ENCODE measurements around the gene DACH1. TPM values are rescaled to one million over a fixed set of nuclear protein-coding genes. Genes with fewer than 3 reads are reported as not detected.
"Not testable (repeated sequence)": the region's sequence is repeated elsewhere in the genome, so short reads cannot be mapped to it uniquely, and the experiment has no call there.

DACH1 gene
- total RNA-seq = not detected in 2 replicates

DNA sequence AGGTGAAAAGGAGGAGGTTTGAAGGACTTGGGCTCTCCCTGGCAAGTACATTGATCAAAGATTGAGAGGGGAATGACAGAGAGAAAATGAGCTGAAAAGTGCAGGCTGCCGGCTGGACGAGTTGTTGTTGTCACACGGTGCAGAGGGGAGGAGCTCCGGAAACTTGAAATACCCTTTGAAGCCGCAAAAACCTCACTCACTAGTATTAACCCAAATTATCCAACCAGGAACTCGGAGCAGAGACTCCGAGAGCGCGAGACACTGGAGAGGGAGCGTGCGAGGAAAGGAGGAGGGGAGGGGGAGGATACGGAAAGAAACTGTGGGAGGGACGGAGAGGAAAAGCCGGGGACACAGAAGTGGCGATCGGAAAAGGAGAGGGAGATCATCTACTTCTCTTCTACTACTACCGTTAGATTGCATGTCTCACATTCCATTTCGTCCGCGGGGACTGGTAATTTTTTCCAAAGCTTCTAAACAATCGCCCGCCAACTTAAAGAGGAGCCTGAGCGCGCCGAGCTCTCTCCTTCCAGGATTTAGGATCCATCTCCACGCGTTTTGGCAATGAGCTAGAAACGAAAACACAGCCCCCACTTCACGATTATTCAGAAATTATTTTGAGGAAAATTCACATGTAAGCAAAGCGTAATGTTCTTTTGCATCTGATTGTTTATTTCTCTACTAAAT, at the start of gene DACH1:
DACH1 (minus strand) TSS at position 74 of the 684 bp plus-strand sequence.
- DNase-seq = peak; percentile 73
- Mint-ChIP-seq H3K4me3 (peak within 1 kb of the TSS; percentile 70), H3K27me3 (peaks cover 67% of the 10 kb centered on the region), H3K9me3 (no peaks in the 10 kb centered on the region), H3K27ac (peak within 1 kb of the TSS; percentile 0), H3K36me3 (ENCODE audit: low read depth) (no peaks in the 10 kb centered on the region), H3K4me1 (peaks cover 17% of the 10 kb centered on the region)
- intact Hi-C loops (cut with micrococcal nuclease) = no loop called here

DNA sequence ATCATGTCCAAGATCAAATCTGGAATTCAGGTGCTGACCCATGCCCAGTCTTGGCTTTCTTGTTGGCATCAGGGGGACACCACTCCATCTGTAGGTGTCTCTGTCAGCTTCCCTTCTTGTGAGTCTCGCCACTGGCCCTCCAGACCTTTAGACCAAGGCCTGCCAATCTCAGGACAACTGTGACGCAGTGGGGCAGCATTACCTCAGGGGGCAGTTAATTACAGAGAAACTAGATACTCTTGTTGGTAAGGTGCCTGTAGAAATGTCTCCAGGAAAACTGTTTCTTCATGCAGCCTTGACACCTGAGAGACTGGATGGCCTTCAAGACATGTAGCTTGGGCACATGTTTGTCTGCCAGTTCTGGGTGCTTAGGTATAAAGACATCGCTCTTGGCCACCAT, 46.7 kb upstream of the DACH1 start:
- H3K27me3 Mint-ChIP-seq = no peaks in the 10 kb centered on the region
- DNase-seq = no peak
- H3K4me3 Mint-ChIP-seq = no peak overlapping the region
- no peaks in the 10 kb centered on the region for H3K4me1 Mint-ChIP-seq
- H3K9me3 Mint-ChIP-seq = no peaks in the 10 kb centered on the region
- H3K27ac Mint-ChIP-seq = no peak overlapping the region
- H3K36me3 Mint-ChIP-seq (ENCODE audit: low read depth) = no peaks in the 10 kb centered on the region
- intact Hi-C loops (cut with micrococcal nuclease) = no loop called here

DNA sequence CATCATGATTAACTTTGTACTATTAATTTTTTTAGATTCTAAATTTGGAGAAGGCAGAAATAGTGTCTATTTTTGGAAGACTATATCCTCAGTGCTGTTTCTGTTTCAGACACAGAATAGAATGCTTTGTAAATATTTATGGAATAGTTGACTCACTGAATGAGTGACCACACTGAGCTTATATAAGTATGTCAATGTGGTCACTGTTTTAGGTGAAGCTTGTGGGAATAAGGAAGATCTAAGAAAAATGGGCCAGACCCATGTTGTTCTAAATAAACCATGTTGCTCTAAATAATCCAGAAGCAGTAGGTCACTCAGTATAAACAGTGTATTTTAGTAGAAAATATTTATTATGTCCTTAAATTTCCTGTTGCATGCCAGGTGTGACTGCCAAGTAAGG, 45.5 kb upstream of the DACH1 start:
- Mint-ChIP-seq H3K9me3 (no peaks in the 10 kb centered on the region), H3K4me1 (no peaks in the 10 kb centered on the region), H3K27me3 (no peaks in the 10 kb centered on the region), H3K36me3 (ENCODE audit: low read depth) (no peaks in the 10 kb centered on the region), H3K27ac (no peak overlapping the region), H3K4me3 (no peak overlapping the region)
- no peak for DNase-seq
- intact Hi-C loops (cut with micrococcal nuclease) = no loop called here

DNA sequence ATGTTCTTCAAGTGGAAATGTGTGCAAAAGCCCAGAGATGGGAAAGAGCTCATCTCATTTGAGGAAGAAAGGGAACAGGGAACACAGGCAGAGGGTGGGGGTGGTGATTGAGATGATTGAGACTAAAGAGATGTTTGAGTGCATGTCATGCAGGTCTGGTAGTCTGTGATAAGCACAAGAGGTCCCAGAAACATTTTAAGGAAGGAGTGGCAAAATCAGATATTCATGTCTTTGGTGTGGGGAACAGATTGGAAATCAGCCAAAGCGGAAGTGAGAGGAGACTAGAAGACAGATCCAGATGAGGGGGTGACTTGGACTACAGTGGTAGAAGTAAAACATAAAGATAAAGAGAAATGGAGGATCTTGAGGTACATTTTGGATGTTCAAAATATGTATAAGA, 39.4 kb upstream of the DACH1 start:
- intact Hi-C loops (cut with micrococcal nuclease) = no loop called here
- Mint-ChIP-seq H3K27me3 (no peaks in the 10 kb centered on the region), H3K9me3 (no peaks in the 10 kb centered on the region), H3K36me3 (ENCODE audit: low read depth) (no peaks in the 10 kb centered on the region), H3K4me3 (no peak overlapping the region), H3K27ac (no peak overlapping the region), H3K4me1 (no peaks in the 10 kb centered on the region)
- no peak for DNase-seq

DNA sequence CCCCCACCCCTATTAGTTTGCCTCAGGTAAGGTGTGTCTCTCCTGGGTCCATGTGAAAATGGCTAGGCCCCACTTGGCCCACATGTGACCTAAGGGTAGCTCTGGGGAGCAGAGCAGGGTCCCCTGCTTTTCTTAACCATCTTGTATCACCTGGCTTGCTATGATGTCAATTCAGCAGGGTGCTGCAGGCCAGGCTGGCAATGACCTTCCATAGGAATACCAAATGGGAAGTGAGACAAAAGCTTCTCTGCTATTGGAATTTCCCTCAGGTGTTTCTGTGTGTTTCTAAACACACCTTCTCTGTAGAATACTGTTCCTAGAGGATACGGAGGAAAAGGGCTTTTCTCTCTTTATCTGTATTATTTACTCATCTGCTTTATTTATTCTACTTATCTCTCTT, 35.7 kb upstream of the DACH1 start:
- Mint-ChIP-seq H3K27ac (no peak overlapping the region), H3K27me3 (no peaks in the 10 kb centered on the region), H3K4me3 (no peak overlapping the region), H3K9me3 (no peaks in the 10 kb centered on the region), H3K4me1 (no peaks in the 10 kb centered on the region), H3K36me3 (ENCODE audit: low read depth) (no peaks in the 10 kb centered on the region)
- intact Hi-C loops (cut with micrococcal nuclease) = no loop called here
- no peak for DNase-seq

DNA sequence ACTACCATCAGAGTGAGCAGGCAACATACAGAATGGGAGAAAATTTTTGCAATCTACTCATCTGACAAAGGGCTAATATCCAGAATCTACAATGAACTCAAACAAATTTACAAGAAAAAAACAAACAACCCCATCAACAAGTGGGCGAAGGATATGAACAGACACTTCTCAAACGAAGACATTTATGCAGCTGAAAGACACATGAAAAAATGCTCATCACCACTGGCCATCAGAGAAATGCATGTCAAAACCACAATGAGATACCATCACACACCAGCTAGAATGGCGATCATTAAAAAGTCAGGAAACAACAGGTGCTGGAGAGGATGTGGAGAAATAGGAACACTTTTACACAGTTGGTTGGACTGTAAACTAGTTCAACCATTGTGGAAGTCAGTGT, 26.5 kb upstream of the DACH1 start:
- H3K9me3 Mint-ChIP-seq; H3K4me3 Mint-ChIP-seq; H3K4me1 Mint-ChIP-seq; H3K36me3 Mint-ChIP-seq (ENCODE audit: low read depth); H3K27ac Mint-ChIP-seq; intact Hi-C loops (cut with micrococcal nuclease); DNase-seq; H3K27me3 Mint-ChIP-seq: not testable (repeated sequence)

DNA sequence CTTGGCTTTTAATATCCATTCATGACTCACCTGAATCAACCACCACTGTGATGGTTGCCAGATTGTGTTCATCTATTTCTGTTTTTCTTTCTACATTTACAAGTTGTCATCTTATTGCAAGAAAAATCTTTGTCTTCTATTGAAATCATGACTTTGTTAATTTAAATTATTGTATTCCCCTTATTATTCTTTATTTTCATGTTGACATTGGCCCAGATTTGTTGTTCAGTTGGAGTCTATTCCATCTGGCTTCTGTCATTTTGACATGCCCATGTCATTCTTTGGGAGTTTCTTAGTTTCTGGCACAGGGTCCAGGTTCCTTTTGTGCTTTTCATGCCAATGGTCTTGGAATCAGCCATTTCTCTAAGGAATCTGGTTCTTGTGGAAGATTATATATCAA, 19.9 kb upstream of the DACH1 start:
- DNase-seq = no peak
- Mint-ChIP-seq H3K4me1 (no peaks in the 10 kb centered on the region), H3K4me3 (no peak overlapping the region)

DNA sequence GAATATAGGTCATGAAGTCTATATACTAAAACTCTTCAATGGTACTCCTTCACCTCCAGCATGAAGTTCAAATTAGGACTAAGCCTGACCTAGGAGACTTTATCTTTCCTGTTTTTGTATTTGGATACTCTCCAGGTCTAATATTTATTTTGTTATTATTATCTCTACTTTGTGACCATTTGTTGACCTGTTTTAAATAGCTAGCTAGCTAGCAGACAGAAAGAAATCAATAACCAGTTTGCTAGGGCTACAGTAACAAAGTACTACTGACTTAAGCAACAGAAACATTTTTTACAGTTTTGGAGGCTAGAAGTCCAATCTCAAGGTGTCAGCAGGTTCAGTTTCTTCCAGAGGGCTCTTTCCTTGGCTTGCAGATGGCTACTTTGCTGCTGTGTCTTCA, 15.1 kb upstream of the DACH1 start:
- intact Hi-C loops (cut with micrococcal nuclease) = no loop called here
- peaks cover 2% of the 10 kb centered on the region for H3K27me3 Mint-ChIP-seq

More for the DNA sequence above, 19.9 kb upstream of the DACH1 start:
- intact Hi-C loops (cut with micrococcal nuclease) = no loop called here
- Mint-ChIP-seq H3K27me3 (no peaks in the 10 kb centered on the region), H3K9me3 (no peaks in the 10 kb centered on the region), H3K27ac (no peak overlapping the region), H3K36me3 (ENCODE audit: low read depth) (no peaks in the 10 kb centered on the region)

DNA sequence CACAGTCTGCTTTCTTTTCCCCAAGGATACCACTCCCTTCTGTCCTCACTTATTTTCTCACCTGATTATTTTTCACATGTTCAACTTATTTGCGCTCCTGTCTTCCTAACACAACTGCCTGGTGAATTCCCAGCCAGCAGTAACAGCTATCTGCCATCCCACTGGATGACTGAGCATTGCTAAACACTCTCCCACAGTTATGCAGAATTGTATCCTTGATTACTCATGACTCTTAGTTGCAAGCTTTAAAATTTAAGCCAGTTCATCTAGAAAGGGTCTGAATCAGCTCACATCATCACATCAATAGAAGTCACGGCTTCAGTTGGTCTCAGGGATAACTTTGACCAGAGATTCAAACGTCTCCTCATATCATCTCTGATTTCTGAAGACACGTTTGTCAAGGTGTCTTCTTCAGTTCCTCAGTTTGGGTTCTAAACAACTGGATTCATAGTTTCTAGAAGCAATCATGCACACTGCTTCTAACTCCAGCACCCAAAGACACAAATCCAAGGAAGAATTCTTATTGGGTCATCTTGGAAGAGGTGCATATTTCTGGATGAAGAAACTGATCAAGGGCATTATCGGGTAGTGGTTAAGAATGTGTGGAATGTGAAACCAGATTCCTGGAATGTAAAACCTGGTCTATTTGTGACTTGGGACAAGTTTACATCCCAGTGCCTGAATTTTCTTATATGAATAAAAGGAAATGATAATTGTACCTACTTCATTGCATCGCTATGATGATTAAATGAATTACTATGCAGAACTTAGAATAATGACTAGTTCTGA, 13.9 kb upstream of the DACH1 start:
- H3K9me3 Mint-ChIP-seq = no peaks in the 10 kb centered on the region
- H3K27me3 Mint-ChIP-seq = peaks cover 3% of the 10 kb centered on the region
- no peak for DNase-seq
- no peak overlapping the region for H3K4me3 Mint-ChIP-seq
- no peak overlapping the region for H3K27ac Mint-ChIP-seq
- no peaks in the 10 kb centered on the region for H3K36me3 Mint-ChIP-seq (ENCODE audit: low read depth)
- H3K4me1 Mint-ChIP-seq = peaks cover 3% of the 10 kb centered on the region
- intact Hi-C loops (cut with micrococcal nuclease) = no loop called here

More for the DNA sequence above, 15.1 kb upstream of the DACH1 start:
- no peaks in the 10 kb centered on the region for H3K9me3 Mint-ChIP-seq
- no peak overlapping the region for H3K27ac Mint-ChIP-seq
- no peak for DNase-seq
- H3K36me3 Mint-ChIP-seq (ENCODE audit: low read depth) = no peaks in the 10 kb centered on the region
- no peak overlapping the region for H3K4me3 Mint-ChIP-seq
- peaks cover 3% of the 10 kb centered on the region for H3K4me1 Mint-ChIP-seq

DNA sequence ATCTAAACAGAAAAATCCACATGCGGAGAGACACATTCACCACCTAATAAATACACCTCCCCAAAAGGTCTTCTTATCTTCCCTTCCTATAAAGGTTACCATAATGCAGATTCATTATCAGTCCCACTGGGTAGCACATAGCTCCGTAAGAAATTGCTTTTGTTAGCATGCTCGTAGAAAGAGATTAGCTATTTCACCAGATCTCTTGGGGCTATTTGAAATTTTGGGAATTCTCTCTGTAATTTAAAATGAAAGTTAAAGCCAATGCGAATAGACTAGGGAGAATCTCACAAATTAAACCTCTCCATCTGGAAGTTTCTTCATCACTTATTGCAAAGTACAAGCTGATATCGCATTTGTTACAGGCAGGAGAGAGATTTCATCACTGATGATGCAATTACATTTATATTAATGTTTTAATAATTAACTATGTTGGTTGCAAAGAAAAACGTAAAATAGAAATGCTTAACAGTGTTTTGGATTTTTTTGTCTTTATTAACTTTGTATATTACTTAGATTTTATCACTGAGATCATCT, 12.9 kb upstream of the DACH1 start:
- Mint-ChIP-seq H3K9me3 (no peaks in the 10 kb centered on the region), H3K4me3 (no peak overlapping the region), H3K27me3 (peaks cover 3% of the 10 kb centered on the region), H3K27ac (no peak overlapping the region), H3K4me1 (peaks cover 3% of the 10 kb centered on the region), H3K36me3 (ENCODE audit: low read depth) (no peaks in the 10 kb centered on the region)
- intact Hi-C loops (cut with micrococcal nuclease) = loop anchor here (2.0 kb wide), 2 partner anchors 559 to 919 kb away; no protein-coding TSS in a partner anchor
- no peak for DNase-seq

DNA sequence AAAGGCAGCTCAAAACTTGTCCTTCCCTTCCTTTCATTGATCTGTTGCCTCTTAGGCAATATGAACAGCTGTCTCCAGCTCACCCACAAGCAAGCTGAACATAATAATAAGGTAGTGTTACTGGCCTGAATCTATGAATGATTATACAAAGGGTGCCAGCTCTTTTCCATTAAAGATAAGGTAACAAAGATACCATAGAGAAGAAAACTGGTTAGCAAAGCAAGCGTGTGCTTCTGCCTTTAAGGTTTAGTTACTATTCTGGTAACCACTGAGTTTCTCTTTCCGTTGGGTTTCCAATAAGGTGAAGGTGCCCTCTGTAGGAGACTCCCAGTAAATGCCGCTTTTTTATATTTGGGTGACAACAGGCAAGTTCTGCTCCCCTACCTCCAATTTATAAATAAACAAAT, 12.1 kb upstream of the DACH1 start:
- Mint-ChIP-seq H3K4me1 (peaks cover 3% of the 10 kb centered on the region), H3K9me3 (no peaks in the 10 kb centered on the region), H3K4me3 (no peak overlapping the region), H3K36me3 (ENCODE audit: low read depth) (no peaks in the 10 kb centered on the region), H3K27ac (no peak overlapping the region), H3K27me3 (peaks cover 3% of the 10 kb centered on the region)
- peak; percentile 69 for DNase-seq
- intact Hi-C loops (cut with micrococcal nuclease) = loop anchor here (2.0 kb wide), 2 partner anchors 558 to 918 kb away; no protein-coding TSS in a partner anchor

DNA sequence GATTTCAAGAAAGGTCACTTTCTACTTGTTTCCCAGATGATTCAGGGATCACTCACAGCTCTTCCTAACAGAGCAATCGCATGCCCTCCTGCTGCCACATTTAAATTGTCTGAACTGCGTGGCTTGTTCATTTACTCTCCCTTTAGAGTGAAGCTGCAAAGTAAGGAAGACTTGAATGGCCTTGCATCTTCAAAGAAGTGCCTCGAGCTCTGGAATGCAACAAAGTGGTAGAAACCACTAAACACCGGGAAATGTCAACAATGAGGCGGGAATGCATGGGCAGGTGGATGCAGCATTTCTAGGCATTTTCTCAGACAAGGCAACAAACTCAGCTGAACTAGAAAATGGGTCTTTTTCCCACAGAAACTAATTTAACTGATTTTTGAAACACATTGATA, 10.3 kb upstream of the DACH1 start:
- intact Hi-C loops (cut with micrococcal nuclease) = no loop called here

DNA sequence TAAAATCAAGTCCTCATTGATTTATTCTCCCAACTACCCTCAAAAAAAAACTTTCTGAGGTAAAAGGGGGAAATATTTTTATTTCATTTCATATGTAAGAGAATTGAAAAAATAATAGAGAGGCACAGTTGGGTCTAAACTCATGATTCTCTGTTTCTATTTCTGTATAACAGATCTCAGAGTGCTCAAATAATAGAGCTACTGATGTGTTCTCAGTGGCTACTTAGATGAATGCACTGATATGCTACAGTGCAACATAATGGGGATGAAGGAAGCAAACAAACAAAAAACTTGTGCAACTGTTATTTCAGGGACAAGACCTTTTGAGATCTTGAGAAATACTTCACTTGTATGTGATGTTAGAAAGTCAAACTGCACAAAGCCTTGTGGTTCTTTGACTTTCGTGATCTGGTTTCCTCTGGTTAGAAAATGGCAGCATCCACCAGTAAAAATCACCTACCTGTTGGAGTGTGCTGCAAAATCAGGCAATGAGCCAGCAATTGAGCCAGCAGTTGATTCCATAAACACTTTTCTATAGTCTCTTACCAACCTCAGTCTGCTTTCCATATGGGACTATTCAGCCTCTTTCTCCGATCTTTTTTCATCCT, 9.7 kb upstream of the DACH1 start:
- H3K27me3 Mint-ChIP-seq = peaks cover 9% of the 10 kb centered on the region
- no peak for DNase-seq
- H3K4me1 Mint-ChIP-seq = peaks cover 3% of the 10 kb centered on the region
- no peak overlapping the region for H3K27ac Mint-ChIP-seq
- no peaks in the 10 kb centered on the region for H3K9me3 Mint-ChIP-seq
- H3K4me3 Mint-ChIP-seq = no peak overlapping the region
- H3K36me3 Mint-ChIP-seq (ENCODE audit: low read depth) = no peaks in the 10 kb centered on the region
- intact Hi-C loops (cut with micrococcal nuclease) = no loop called here

More for the DNA sequence above, 10.3 kb upstream of the DACH1 start:
- Mint-ChIP-seq H3K4me3 (no peak overlapping the region), H3K4me1 (peaks cover 3% of the 10 kb centered on the region), H3K27ac (no peak overlapping the region), H3K27me3 (peaks cover 6% of the 10 kb centered on the region), H3K36me3 (ENCODE audit: low read depth) (no peaks in the 10 kb centered on the region), H3K9me3 (no peaks in the 10 kb centered on the region)
- DNase-seq = no peak

DNA sequence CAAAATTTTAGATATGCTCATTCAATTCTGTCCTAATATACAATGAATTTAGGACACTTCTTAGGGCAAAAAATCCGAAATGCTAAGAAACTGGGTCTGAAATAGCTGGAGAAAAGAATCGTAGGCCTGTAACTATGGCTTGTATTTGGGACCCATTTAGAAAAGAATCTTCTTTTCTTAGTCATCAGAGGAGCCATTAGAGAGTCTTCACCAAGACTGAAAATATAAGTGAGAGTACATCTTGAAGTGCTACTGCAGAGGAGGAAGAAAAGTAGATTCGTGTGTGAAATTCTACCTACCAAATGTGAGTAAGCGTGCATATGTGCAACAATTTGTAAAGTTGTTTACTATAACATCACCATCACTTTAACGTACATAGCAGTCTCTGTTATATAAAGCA, 8.8 kb upstream of the DACH1 start:
- intact Hi-C loops (cut with micrococcal nuclease) = no loop called here
- peaks cover 3% of the 10 kb centered on the region for H3K4me1 Mint-ChIP-seq
- no peaks in the 10 kb centered on the region for H3K9me3 Mint-ChIP-seq
- peaks cover 9% of the 10 kb centered on the region for H3K27me3 Mint-ChIP-seq
- H3K4me3 Mint-ChIP-seq = no peak overlapping the region
- no peak for DNase-seq
- H3K36me3 Mint-ChIP-seq (ENCODE audit: low read depth) = no peaks in the 10 kb centered on the region
- H3K27ac Mint-ChIP-seq = no peak overlapping the region

All from activated CD4-positive, alpha-beta T cell treated with anti-CD3 and anti-CD28 coated beads, Interleukin-2, amount 10 ng/mL, durations not matched to agents 24 days and 14 days (primary cell).